Cardiac muscle cell (in vitro differentiated cells and primary cell): ENCODE data around the gene LRP11. TPM values are rescaled to one million over a fixed set of nuclear protein-coding genes. Genes with fewer than 3 reads are reported as not detected.

Experiments used
- DNase-seq, 2 donors: peaks; one replicate each; pipeline versions ENCODE4 v3.0.0 to v3.0.0-alpha.2; 2010 to 2017; ENCODE audit warnings: low read depth in 1 of 2, low spot score in 1 of 2
- H3K27ac ChIP-seq: fragments of 200-600 bp; sonication (generic); 2 replicates; pipeline ENCODE4 v1.5.1; 2016
- H3K27me3 ChIP-seq: fragments of 200-600 bp; sonication (generic); 2 replicates; pipeline ENCODE4 v1.6.0; 2016; ENCODE audit warnings: control low read depth
- H3K36me3 ChIP-seq: fragments of 200-600 bp; sonication (generic); 2 replicates; pipeline ENCODE4 v1.5.1; 2016; ENCODE audit warnings: control low read depth
- H3K4me1 ChIP-seq: fragments of 200-600 bp; sonication (generic); 2 replicates; pipeline ENCODE4 v1.8.1; 2017; ENCODE audit warnings: low read depth, mild to moderate bottlenecking, mixed run types
- H3K4me3 ChIP-seq: fragments of 200-600 bp; sonication (generic); 2 replicates; pipeline ENCODE4 v1.5.1; 2016; ENCODE audit warnings: mild to moderate bottlenecking
- H3K9me3 ChIP-seq: fragments of 200-600 bp; sonication (generic); 2 replicates; pipeline ENCODE4 v1.5.1; 2017; ENCODE audit warnings: low read depth, mild to moderate bottlenecking, control low read depth
- polyA plus RNA-seq: library from polyadenylated mRNA; unstranded; fragments of >200 nt; fragmentation: Nextera tagmentation; extraction: Ambion mirVana; gene quantifications from 2 replicates; pipeline ENCODE4 v1.2.1, GENCODE V29; 2016
- total RNA-seq: library from RNA; depleted of rRNA; stranded (reverse); fragments of >200 nt; gene quantifications from 2 replicates; pipeline ENCODE4 v1.2.3, GENCODE V29; 2016
- TF ChIP-seq, protein P1 (sequence below): IDR thresholded peaks from 2 replicates; pipeline ENCODE4 v1.5.1; 2012; ENCODE audit warnings: low read depth, mild to moderate bottlenecking, low read length

LRP11 gene
- total and polyA plus RNA-seq, 2 experiments from 2014 or later = 11.3 to 17.7 TPM

DNA sequence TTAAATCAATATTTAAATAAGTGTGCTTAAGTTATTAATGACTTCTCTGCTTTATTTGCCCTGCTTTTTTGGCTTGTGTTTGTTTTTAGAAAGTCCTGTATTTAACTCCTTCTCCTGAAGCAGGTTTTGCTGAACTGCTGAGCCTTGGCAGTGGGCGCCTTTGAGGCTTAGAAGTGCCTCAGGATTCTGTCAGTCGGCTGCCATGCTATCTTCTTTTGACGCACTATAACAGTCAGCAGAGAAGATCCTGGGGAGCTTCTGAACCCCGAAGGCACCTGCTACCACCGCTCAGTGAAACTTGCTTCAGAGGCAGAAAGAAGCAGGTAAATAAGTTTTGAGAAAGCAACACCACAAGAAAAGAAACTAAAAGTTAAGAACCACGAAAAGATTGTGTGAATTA, 92.2 kb downstream of the LRP11 start:
- no peak overlapping the region for H3K27ac ChIP-seq
- TF ChIP-seq, protein P1, sequence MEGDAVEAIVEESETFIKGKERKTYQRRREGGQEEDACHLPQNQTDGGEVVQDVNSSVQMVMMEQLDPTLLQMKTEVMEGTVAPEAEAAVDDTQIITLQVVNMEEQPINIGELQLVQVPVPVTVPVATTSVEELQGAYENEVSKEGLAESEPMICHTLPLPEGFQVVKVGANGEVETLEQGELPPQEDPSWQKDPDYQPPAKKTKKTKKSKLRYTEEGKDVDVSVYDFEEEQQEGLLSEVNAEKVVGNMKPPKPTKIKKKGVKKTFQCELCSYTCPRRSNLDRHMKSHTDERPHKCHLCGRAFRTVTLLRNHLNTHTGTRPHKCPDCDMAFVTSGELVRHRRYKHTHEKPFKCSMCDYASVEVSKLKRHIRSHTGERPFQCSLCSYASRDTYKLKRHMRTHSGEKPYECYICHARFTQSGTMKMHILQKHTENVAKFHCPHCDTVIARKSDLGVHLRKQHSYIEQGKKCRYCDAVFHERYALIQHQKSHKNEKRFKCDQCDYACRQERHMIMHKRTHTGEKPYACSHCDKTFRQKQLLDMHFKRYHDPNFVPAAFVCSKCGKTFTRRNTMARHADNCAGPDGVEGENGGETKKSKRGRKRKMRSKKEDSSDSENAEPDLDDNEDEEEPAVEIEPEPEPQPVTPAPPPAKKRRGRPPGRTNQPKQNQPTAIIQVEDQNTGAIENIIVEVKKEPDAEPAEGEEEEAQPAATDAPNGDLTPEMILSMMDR = no peak
- H3K9me3 ChIP-seq = no peaks in the 10 kb centered on the region
- H3K36me3 ChIP-seq = peaks cover 23% of the 10 kb centered on the region
- H3K4me3 ChIP-seq = no peak overlapping the region
- H3K4me1 ChIP-seq = no peaks in the 10 kb centered on the region
- H3K27me3 ChIP-seq = no peaks in the 10 kb centered on the region
- no peak for DNase-seq

DNA sequence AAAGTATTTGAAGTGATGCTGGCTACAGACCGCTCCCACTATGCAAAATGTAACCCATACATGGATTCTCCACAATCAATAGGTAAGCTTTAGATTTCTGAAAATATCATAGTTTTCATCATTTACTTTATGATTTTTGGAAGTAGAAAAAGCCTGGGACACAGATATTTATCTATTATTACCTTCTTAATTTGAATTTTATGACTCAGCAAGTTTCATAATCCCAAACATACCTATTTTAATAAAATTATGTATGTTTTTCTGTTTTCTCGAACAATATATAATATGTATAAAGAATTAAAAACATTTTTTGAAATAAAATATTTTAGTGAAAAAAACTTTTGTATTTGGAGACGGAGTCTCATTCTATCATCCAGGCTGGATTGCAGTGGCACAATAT, 93.0 kb downstream of the LRP11 start:
- TF ChIP-seq, protein P1 = no peak
- Histone ChIP-seq H3K9me3 (peaks cover 2% of the 10 kb centered on the region), H3K27ac (no peak overlapping the region), H3K36me3 (peaks cover 25% of the 10 kb centered on the region), H3K4me1 (no peaks in the 10 kb centered on the region), H3K4me3 (no peak overlapping the region), H3K27me3 (no peaks in the 10 kb centered on the region)
- no peak for DNase-seq

GRCh38 chr6:149769676-149770075, 94.5 kb downstream of the LRP11 start:
- TF ChIP-seq, protein P1 = no peak
- Histone ChIP-seq H3K27ac (no peak overlapping the region), H3K4me3 (no peak overlapping the region), H3K36me3 (peaks cover 27% of the 10 kb centered on the region), H3K27me3 (no peaks in the 10 kb centered on the region), H3K9me3 (peaks cover 3% of the 10 kb centered on the region), H3K4me1 (no peaks in the 10 kb centered on the region)
- no peak for DNase-seq

Other genes with a start within 250 kb of the LRP11 start
- gene KATNA1, start 215.6 kb downstream of the LRP11 start, total RNA-seq = 11.5 and 16.1 TPM in 2 replicates
- gene KATNA1, start 215.6 kb downstream of the LRP11 start, polyA plus RNA-seq = 22.5 and 34.9 TPM in 2 replicates
- 9.9 and 13.2 TPM in 2 replicates for gene LATS1, start 146.3 kb downstream of the LRP11 start, total RNA-seq
- 7.2 and 11.3 TPM in 2 replicates for gene LATS1, start 146.3 kb downstream of the LRP11 start, polyA plus RNA-seq
- gene NUP43, start 117.8 kb downstream of the LRP11 start, total RNA-seq = 35.7 and 55.8 TPM in 2 replicates
- 14.1 and 15.7 TPM in 2 replicates for gene NUP43, start 117.8 kb downstream of the LRP11 start, polyA plus RNA-seq
- 137 and 197 TPM in 2 replicates for gene PCMT1, start 114.6 kb downstream of the LRP11 start, total RNA-seq
- gene PCMT1, start 114.6 kb downstream of the LRP11 start, polyA plus RNA-seq = 178 and 189 TPM in 2 replicates
- not detected in 2 replicates for gene RAET1E, start 33.8 kb upstream of the LRP11 start, total RNA-seq
- gene RAET1E, start 33.8 kb upstream of the LRP11 start, polyA plus RNA-seq = not detected in 2 replicates
- not detected in 2 replicates for gene RAET1G, start 58.8 kb upstream of the LRP11 start, total RNA-seq
- not detected in 2 replicates for gene RAET1G, start 58.8 kb upstream of the LRP11 start, polyA plus RNA-seq
- not detected in 2 replicates for gene ULBP2, start 77.7 kb upstream of the LRP11 start, total RNA-seq
- gene ULBP2, start 77.7 kb upstream of the LRP11 start, polyA plus RNA-seq = not detected in 2 replicates
- gene ULBP1, start 99.6 kb upstream of the LRP11 start, total RNA-seq = 0.04 TPM in 1 of 2 replicates, not detected in the other
- not detected in 2 replicates for gene ULBP1, start 99.6 kb upstream of the LRP11 start, polyA plus RNA-seq
- not detected in 2 replicates for gene RAET1L, start 161.2 kb upstream of the LRP11 start, total RNA-seq
- not detected in 2 replicates for gene RAET1L, start 161.2 kb upstream of the LRP11 start, polyA plus RNA-seq
- gene ULBP3, start 204.8 kb upstream of the LRP11 start, total RNA-seq = 11.1 and 12.8 TPM in 2 replicates
- 3.4 and 5.8 TPM in 2 replicates for gene ULBP3, start 204.8 kb upstream of the LRP11 start, polyA plus RNA-seq